Mesendoderm (in vitro differentiated cells): Measurements from ENCODE around the gene PRODH.
"Not testable (repeated sequence)": the region's sequence is repeated elsewhere in the genome, so short reads cannot be mapped to it uniquely, and the experiment has no call there.

ENCODE experiments used
- DNase-seq: peaks from one replicate; pipeline ENCODE4 v3.0.0; 2013
- H2AK5ac ChIP-seq: 2 replicates; pipeline ENCODE4 v1.6.1; 2013; ENCODE audit warnings: low read length, inconsistent platforms
- H2BK120ac ChIP-seq: 2 replicates; pipeline ENCODE4 v1.6.1; 2013; ENCODE audit warnings: low read depth, mild to moderate bottlenecking, low read length, moderate library complexity, mixed read lengths
- H2BK15ac ChIP-seq: replicated peaks from 2 replicates; pipeline ENCODE4 v1.6.1; 2013; ENCODE audit warnings: low read depth, mild to moderate bottlenecking, moderate library complexity
- H2BK5ac ChIP-seq: 2 replicates; pipeline ENCODE4 v1.6.1; 2013; ENCODE audit warnings: low read length, inconsistent platforms
- H3K18ac ChIP-seq: 2 replicates; pipeline ENCODE4 v1.6.1; 2013; ENCODE audit warnings: mild to moderate bottlenecking, low read length, mixed read lengths
- H3K23ac ChIP-seq: one replicate; pipeline ENCODE4 v1.6.1; 2013; ENCODE audit warnings: low read length
- H3K27ac ChIP-seq: 2 replicates; pipeline ENCODE4 v1.5.1; 2013; ENCODE audit warnings: low read depth, mild to moderate bottlenecking, inconsistent platforms, low read length, moderate library complexity
- H3K27me3 ChIP-seq: 2 replicates; pipeline ENCODE4 v1.6.1; 2013; ENCODE audit warnings: low read length, control low read depth, mild to moderate bottlenecking, inconsistent platforms; ENCODE audit not compliant: insufficient read depth, poor library complexity
- H3K36me3 ChIP-seq: 2 replicates; pipeline ENCODE4 v1.6.1; 2013; ENCODE audit warnings: low read length, inconsistent platforms; ENCODE audit not compliant: control insufficient read depth, insufficient read depth
- H3K4ac ChIP-seq: one replicate; pipeline ENCODE4 v1.6.1; 2013; ENCODE audit warnings: low read depth, mild to moderate bottlenecking, low read length, moderate library complexity
- H3K4me1 ChIP-seq: 2 replicates; pipeline ENCODE4 v1.6.1; 2013; ENCODE audit warnings: low read depth, low read length, inconsistent platforms; ENCODE audit not compliant: control insufficient read depth
- H3K4me2 ChIP-seq: 2 replicates; pipeline ENCODE4 v1.6.1; 2013; ENCODE audit warnings: low read length
- H3K4me3 ChIP-seq: 2 replicates; pipeline ENCODE4 v1.5.1; 2013; ENCODE audit warnings: mild to moderate bottlenecking, low read length
- H3K56ac ChIP-seq: one replicate; pipeline ENCODE4 v1.6.1; 2013; ENCODE audit warnings: low read length
- H3K79me1 ChIP-seq: 2 replicates; pipeline ENCODE4 v1.6.1; 2013; ENCODE audit warnings: low read length, inconsistent platforms
- H3K79me2 ChIP-seq: 2 replicates; pipeline ENCODE4 v1.6.1; 2013; ENCODE audit warnings: mild to moderate bottlenecking, low read length; ENCODE audit not compliant: control insufficient read depth, insufficient read depth
- H3K9ac ChIP-seq: 2 replicates; pipeline ENCODE4 v1.6.1; 2013; ENCODE audit warnings: low read length, inconsistent platforms
- H4K5ac ChIP-seq: one replicate; pipeline ENCODE4 v1.6.1; 2013; ENCODE audit warnings: low read length
- H4K8ac ChIP-seq: one replicate; pipeline ENCODE4 v1.6.1; 2013; ENCODE audit warnings: low read depth, mild to moderate bottlenecking, control low read depth, low read length, moderate library complexity
- WGBS: extraction: QIAGEN DNeasy Blood & Tissue Kit; methylation state at CpG from one replicate; pipeline ENCODE4 v1.1.7; 2013; ENCODE audit warnings: low lambda C conversion rate, missing lambda C conversion rate; ENCODE audit not compliant: insufficient coverage; ENCODE audit errors: extremely low coverage; 5-methylcytosine and 5-hydroxymethylcytosine counted together

PRODH gene

GRCh38 chr22:18954303-18954989 is 18.4 kb upstream of the PRODH start:
- not testable (repeated sequence) for H2BK15ac ChIP-seq, H3K79me1 ChIP-seq, H3K18ac ChIP-seq, H3K27ac ChIP-seq, H3K27me3 ChIP-seq, H3K56ac ChIP-seq, H2BK120ac ChIP-seq, H4K8ac ChIP-seq, H3K36me3 ChIP-seq, H2BK5ac ChIP-seq, H2AK5ac ChIP-seq, H3K79me2 ChIP-seq, H3K23ac ChIP-seq, H3K4me1 ChIP-seq, H3K4me3 ChIP-seq, H3K4ac ChIP-seq, H4K5ac ChIP-seq, H3K9ac ChIP-seq, H3K4me2 ChIP-seq
- peak; percentile 61 for DNase-seq
- no CpG with 5 or more reads among the region's 14 CpGs for WGBS

DNA sequence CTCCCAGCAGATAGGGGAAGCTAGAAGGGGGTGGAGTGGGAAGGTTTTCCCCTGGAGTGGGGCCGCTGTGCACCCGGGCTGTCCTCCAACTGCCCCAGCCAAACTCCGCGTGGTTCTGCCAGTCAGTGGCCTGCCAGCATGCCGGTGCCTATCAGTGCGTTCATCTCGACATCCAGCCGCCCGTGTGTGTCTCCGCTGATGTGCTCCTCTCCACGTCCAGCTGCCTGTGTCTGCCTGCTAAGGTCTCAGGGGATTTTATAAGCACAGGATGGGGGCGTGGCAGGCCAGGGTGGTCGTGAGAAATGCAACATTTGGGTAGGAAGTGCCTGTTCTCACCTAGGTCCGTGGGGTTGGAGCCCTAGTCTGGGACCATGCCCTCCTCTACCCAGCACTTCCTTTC is 17.0 kb upstream of the PRODH start:
- not testable (repeated sequence) for H2BK5ac ChIP-seq, H4K5ac ChIP-seq, DNase-seq, H3K79me2 ChIP-seq, H3K4me2 ChIP-seq, H2AK5ac ChIP-seq, H3K79me1 ChIP-seq, H3K27me3 ChIP-seq, H3K4me1 ChIP-seq, H3K4me3 ChIP-seq, H3K4ac ChIP-seq, H3K9ac ChIP-seq, H3K56ac ChIP-seq, H2BK15ac ChIP-seq, H4K8ac ChIP-seq, H3K18ac ChIP-seq, H2BK120ac ChIP-seq, H3K27ac ChIP-seq, H3K36me3 ChIP-seq, H3K23ac ChIP-seq
- no CpG with 5 or more reads among the region's 14 CpGs for WGBS

DNA sequence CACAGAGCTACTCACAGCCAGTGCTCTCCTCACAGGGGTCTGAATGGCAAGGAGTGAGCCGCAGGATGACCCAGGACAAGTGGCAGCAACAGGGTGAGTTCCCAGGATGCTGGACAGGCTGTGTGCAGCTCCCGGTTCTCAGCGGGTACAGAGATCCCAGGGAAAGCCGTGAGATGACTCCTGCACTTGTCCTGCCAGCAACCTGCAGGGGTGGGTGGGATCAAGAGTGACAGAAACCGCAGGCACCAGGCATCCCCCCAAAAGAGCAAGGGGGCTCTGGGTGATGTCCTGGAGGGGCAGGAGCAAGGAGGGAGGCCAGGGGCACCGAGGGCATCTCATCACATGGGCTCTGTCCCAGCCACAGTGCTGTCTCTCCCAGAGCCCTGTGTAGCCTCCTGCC is 15.9 kb upstream of the PRODH start:
- Histone ChIP-seq H2BK15ac (no peak overlapping the region), H3K79me1 (no peaks in the 10 kb centered on the region), H3K23ac (no peak overlapping the region), H4K5ac (no peak overlapping the region), H3K18ac (no peak overlapping the region), H3K9ac (no peak overlapping the region), H3K79me2 (no peaks in the 10 kb centered on the region), H3K27me3 (no peaks in the 10 kb centered on the region), H2AK5ac (no peak overlapping the region), H3K4me1 (no peaks in the 10 kb centered on the region), H2BK120ac (no peak overlapping the region), H3K27ac (no peak overlapping the region), H3K4ac (no peak overlapping the region), H3K4me3 (no peak overlapping the region), H2BK5ac (no peak overlapping the region), H4K8ac (no peak overlapping the region), H3K4me2 (no peak overlapping the region), H3K36me3 (no peaks in the 10 kb centered on the region), H3K56ac (no peak overlapping the region)
- DNase-seq: no peak
- no CpG with 5 or more reads among the region's 6 CpGs for WGBS

- Histone ChIP-seq H3K56ac (no peak overlapping the region), H3K18ac (no peak overlapping the region), H2BK5ac (no peak overlapping the region), H3K4me2 (no peak overlapping the region), H3K27me3 (no peaks in the 10 kb centered on the region), H3K23ac (no peak overlapping the region), H3K27ac (no peak overlapping the region), H2BK15ac (no peak overlapping the region), H3K4ac (no peak overlapping the region), H4K8ac (no peak overlapping the region), H4K5ac (no peak overlapping the region), H3K79me2 (no peaks in the 10 kb centered on the region), H2BK120ac (no peak overlapping the region), H3K9ac (no peak overlapping the region), H3K36me3 (no peaks in the 10 kb centered on the region), H3K4me1 (no peaks in the 10 kb centered on the region), H3K79me1 (no peaks in the 10 kb centered on the region), H3K4me3 (no peak overlapping the region), H2AK5ac (no peak overlapping the region)
- DNase-seq: no peak
- WGBS: no CpG with 5 or more reads among the region's 5 CpGs
Measured at GRCh38 chr22:18950141-18950540, 14.0 kb upstream of the PRODH start.

DNA sequence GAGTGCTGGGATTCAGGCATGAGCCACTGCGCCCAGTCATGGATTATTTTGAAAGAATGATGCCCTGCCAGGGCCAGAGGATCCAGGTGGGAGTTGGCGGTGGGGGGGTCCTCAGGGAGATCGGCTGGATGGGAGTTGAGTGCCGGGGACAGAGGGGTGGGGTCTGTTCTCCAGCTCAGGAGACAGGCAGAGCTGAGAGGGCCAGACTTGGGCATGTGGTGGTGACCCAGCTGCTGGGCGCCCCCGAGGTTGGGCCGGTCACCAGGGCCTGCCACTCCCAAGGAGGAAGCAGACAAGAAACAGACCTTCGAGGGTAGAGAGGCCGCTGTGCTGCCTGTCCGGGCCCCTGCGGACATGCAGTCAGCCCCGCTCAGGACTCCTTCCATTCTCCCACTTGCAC is 11.8 kb upstream of the PRODH start:
- Histone ChIP-seq H3K4ac (peak overlapping the region; percentile 9), H4K8ac (peak overlapping the region; percentile 81), H3K27me3 (no peaks in the 10 kb centered on the region), H2AK5ac (no peak overlapping the region), H2BK5ac (peak overlapping the region; percentile 63), H3K23ac (no peak overlapping the region), H3K4me2 (no peak overlapping the region), H3K27ac (peak overlapping the region; percentile 97), H3K4me3 (no peak overlapping the region), H3K79me2 (no peaks in the 10 kb centered on the region), H2BK15ac (no peak overlapping the region), H3K4me1 (no peaks in the 10 kb centered on the region), H4K5ac (no peak overlapping the region), H2BK120ac (peak overlapping the region; percentile 86), H3K56ac (peak overlapping the region; percentile 6), H3K79me1 (no peaks in the 10 kb centered on the region), H3K18ac (peak overlapping the region; percentile 11), H3K36me3 (no peaks in the 10 kb centered on the region), H3K9ac (peak overlapping the region; percentile 44)
- no CpG with 5 or more reads among the region's 12 CpGs for WGBS
- DNase-seq: peak; percentile 22

GRCh38 chr22:18947105-18947504 is 11.0 kb upstream of the PRODH start:
- not testable (repeated sequence) for H3K36me3 ChIP-seq, H2AK5ac ChIP-seq, H3K9ac ChIP-seq, H3K27me3 ChIP-seq, H3K4me3 ChIP-seq, H3K18ac ChIP-seq, H3K4ac ChIP-seq, H3K79me1 ChIP-seq, H4K8ac ChIP-seq, H2BK5ac ChIP-seq, H3K79me2 ChIP-seq, H3K56ac ChIP-seq, H3K4me1 ChIP-seq, H3K4me2 ChIP-seq, H3K23ac ChIP-seq, H2BK15ac ChIP-seq, H3K27ac ChIP-seq, H2BK120ac ChIP-seq, DNase-seq, H4K5ac ChIP-seq
- no CpG with 5 or more reads among the region's 9 CpGs for WGBS
